Activated B cell treated with CpG ODN at 0.5 μM for 24 hours (primary cell): ENCODE measurements around the gene ZNF101. TPM values are rescaled to one million over a fixed set of nuclear protein-coding genes. Genes with fewer than 3 reads are reported as not detected.

Experiments
- ATAC-seq: fragments of 200-7000 bp; cut with Tn5 transposase; one replicate; pipeline ENCODE4 v1.10.0; 2021; ENCODE audit warnings: low read depth, mild to moderate bottlenecking, moderate library complexity
- CTCF ChIA-PET: fragments of 350-600 bp; sonication (Branson Sonifier 250); formaldehyde crosslinking; loops from one replicate; lab custom pipeline; 2021; ENCODE audit warnings: antibody characterized with exemption; lab: Charles Lee
- POLR2A ChIA-PET: fragments of 350-600 bp; sonication (Branson Sonifier 250); formaldehyde crosslinking; loops from one replicate; lab custom pipeline; 2021; ENCODE audit warnings: antibody characterized with exemption; lab: Charles Lee
- DNase-seq: peaks from one replicate; pipeline ENCODE4 v3.0.0; 2022
- H3K27ac Mint-ChIP-seq: one replicate; pipeline ENCODE4 v1.8.0; 2020; ENCODE audit warnings: mixed read lengths
- H3K27me3 Mint-ChIP-seq: one replicate; pipeline ENCODE4 v1.8.0; 2021; ENCODE audit warnings: mixed read lengths
- H3K36me3 Mint-ChIP-seq: one replicate; pipeline ENCODE4 v1.8.0; 2021; ENCODE audit warnings: low read depth, mixed read lengths
- H3K4me1 Mint-ChIP-seq: one replicate; pipeline ENCODE4 v1.8.0; 2021; ENCODE audit warnings: mixed read lengths
- H3K4me3 Mint-ChIP-seq: one replicate; pipeline ENCODE4 v1.8.0; 2020; ENCODE audit warnings: mild to moderate bottlenecking, mixed read lengths
- H3K9me3 Mint-ChIP-seq: one replicate; pipeline ENCODE4 v1.8.0; 2020; ENCODE audit warnings: mixed read lengths
- intact Hi-C: fragments of 100-400 bp; cut with micrococcal nuclease; formaldehyde crosslinking; loops from one replicate; pipeline ENCODE4 v1.15.1; 2024
- total RNA-seq: library from RNA; stranded (reverse); gene quantifications from 2 replicates; pipeline ENCODE4 v1.2.3, GENCODE V29; 2022
- TF ChIP-seq, protein P1 (sequence below): fragments of 200-600 bp; IDR thresholded peaks from one replicate; pipeline ENCODE4 v1.8.0; 2022; ENCODE audit warnings: antibody characterized with exemption, mild to moderate bottlenecking

Gene ZNF101
- total RNA-seq, 1 donor from 2014 or later, result 52.6 TPM

DNA sequence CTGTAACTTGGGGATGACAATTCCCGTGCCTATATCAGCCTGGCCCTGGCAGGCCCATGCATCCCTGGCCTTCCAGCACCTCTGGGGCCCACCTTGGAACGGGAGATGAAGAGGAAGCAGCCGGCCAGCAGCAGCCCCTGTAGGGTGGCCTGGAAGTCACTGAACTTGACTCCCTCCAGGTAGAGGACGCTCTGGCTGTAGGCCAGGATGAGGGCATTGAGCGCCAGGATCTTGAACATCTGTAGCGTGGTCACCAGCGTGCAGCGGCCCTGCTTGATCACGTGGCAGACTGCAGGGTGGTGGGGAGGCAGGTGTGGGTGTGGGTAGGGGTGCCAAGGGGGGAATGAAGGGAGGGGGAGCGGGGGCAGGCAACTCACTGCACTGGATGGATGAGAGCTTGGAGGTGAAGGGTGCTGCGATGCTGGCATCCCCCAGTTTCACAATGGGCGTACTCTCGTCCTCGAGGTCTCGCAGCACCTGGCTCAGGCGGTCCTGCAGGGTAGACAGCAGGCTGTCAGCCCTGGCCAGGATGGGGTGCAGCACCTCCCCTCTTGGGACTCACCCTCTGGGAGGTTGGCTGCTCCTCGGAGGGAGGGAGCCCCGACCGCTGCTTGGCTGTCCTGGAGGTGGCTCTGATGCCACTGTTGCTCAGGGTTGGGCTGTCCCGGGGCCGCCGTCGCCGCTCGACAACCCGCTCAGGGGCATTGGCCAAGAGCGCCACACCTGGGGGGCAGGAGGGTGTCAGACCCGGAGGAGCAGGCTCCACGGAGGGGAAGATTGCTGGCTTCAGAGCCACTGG, 21.4 kb upstream of the ZNF101 start:
- POLR2A ChIA-PET, result no interaction called here
- no peak overlapping the region for H3K4me3 Mint-ChIP-seq
- TF ChIP-seq, protein P1, sequence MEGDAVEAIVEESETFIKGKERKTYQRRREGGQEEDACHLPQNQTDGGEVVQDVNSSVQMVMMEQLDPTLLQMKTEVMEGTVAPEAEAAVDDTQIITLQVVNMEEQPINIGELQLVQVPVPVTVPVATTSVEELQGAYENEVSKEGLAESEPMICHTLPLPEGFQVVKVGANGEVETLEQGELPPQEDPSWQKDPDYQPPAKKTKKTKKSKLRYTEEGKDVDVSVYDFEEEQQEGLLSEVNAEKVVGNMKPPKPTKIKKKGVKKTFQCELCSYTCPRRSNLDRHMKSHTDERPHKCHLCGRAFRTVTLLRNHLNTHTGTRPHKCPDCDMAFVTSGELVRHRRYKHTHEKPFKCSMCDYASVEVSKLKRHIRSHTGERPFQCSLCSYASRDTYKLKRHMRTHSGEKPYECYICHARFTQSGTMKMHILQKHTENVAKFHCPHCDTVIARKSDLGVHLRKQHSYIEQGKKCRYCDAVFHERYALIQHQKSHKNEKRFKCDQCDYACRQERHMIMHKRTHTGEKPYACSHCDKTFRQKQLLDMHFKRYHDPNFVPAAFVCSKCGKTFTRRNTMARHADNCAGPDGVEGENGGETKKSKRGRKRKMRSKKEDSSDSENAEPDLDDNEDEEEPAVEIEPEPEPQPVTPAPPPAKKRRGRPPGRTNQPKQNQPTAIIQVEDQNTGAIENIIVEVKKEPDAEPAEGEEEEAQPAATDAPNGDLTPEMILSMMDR, result no peak
- DNase-seq (no peak), ATAC-seq (no peak)
- H3K27me3 Mint-ChIP-seq, result no peaks in the 10 kb centered on the region
- CTCF ChIA-PET, result interaction anchor here (1.4 kb wide), 1 partner anchor 115 kb away, joined by 5 read pairs; no protein-coding TSS in a partner anchor
- H3K9me3 Mint-ChIP-seq, result no peaks in the 10 kb centered on the region
- H3K27ac Mint-ChIP-seq, result no peak overlapping the region
- peaks cover 14% of the 10 kb centered on the region for H3K4me1 Mint-ChIP-seq
- intact Hi-C loops, result no loop called here
- peaks cover 88% of the 10 kb centered on the region for H3K36me3 Mint-ChIP-seq

DNA sequence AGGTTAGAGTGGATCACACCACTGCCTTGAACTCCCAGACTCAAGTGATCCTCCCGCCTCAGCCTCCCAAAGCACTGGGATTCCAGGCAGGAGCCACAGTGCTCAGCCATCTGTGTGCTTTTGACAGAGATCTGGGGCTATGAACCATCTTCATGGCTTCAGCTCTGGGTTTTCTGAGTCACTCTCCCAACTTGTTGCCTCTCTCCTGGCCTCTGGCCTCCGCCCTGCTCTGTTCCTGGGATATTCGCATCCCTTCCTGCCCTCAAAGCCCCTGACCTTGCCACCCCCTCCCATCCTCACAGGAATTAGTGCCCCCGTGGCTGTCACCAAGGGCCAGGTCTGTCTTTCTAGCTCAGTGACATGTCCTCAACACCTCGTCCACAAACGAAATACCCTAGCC, 19.5 kb upstream of the ZNF101 start:
- no peak overlapping the region for H3K4me3 Mint-ChIP-seq
- ChIA-PET POLR2A (interaction anchor here (0.6 kb wide), 1 partner anchor 15 kb away, joined by 3 read pairs; no protein-coding TSS in a partner anchor), CTCF (interaction anchor here (1.9 kb wide), 1 partner anchor 117 kb away, joined by 10 read pairs; no protein-coding TSS in a partner anchor)
- H3K9me3 Mint-ChIP-seq, result no peaks in the 10 kb centered on the region
- H3K27me3 Mint-ChIP-seq, result no peaks in the 10 kb centered on the region
- no peaks in the 10 kb centered on the region for H3K4me1 Mint-ChIP-seq
- DNase-seq (no peak), ATAC-seq (no peak)
- intact Hi-C loops, result no loop called here
- TF ChIP-seq, protein P1, result no peak
- no peak overlapping the region for H3K27ac Mint-ChIP-seq
- H3K36me3 Mint-ChIP-seq, result peaks cover 86% of the 10 kb centered on the region

DNA sequence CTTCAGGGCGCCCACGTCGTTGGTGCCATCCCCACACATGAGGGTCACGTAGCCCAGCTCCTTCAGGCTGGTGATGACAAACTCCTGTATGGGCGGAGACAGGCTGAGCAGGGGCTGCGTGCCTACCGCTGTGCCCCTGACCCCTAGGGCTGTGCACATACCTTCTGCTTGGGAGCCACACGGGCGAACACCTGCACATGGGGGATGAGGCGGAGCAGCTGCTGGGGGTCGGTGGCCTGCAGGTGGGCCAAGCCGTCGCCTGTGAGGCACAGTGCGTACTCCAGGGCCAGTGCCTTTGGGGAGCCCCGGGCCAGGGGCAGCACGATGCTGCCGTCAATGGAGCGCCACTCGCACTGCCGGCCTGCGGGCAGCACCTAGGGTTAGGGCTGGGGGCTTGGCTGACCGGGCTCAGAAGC, 19.1 kb upstream of the ZNF101 start:
- POLR2A ChIA-PET, result interaction anchor here (0.6 kb wide), 1 partner anchor 14 kb away, joined by 3 read pairs; no protein-coding TSS in a partner anchor
- Mint-ChIP-seq H3K9me3 (no peaks in the 10 kb centered on the region), H3K36me3 (peaks cover 87% of the 10 kb centered on the region), H3K27me3 (no peaks in the 10 kb centered on the region), H3K4me1 (no peaks in the 10 kb centered on the region), H3K4me3 (no peak overlapping the region), H3K27ac (no peak overlapping the region)
- CTCF ChIA-PET, result interaction anchor here (1.9 kb wide), 1 partner anchor 117 kb away, joined by 10 read pairs; no protein-coding TSS in a partner anchor
- TF ChIP-seq, protein P1, result no peak
- ATAC-seq (no peak), DNase-seq (no peak)
- intact Hi-C loops, result no loop called here

DNA sequence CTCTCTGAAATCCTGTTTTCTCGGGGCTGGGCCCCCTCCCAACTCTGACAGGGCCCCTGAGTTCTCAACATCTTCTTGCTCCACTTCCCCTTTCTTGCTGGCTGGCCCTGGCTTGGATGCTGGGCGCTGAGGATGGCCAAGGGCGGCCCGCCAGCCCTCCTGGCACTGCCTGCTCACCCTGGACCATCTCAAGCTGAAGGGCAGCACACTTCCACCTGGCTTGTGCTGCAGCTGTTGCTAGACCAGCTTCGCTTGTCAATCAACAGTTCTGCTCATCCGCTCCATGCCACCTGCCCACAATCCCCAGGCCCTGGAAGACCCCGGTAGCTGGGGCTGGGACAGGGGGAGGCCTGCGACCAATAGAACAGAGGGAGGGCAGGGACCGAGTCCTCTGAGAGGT, 18.3 kb upstream of the ZNF101 start:
- ChIA-PET CTCF (interaction anchor here (1.9 kb wide), 1 partner anchor 118 kb away, joined by 10 read pairs; no protein-coding TSS in a partner anchor), POLR2A (interaction anchor here (0.7 to 1.7 kb wide), 2 partner anchors 12 to 19 kb away, joined by 3 to 6 read pairs; no protein-coding TSS in a partner anchor)
- TF ChIP-seq, protein P1, result no peak
- intact Hi-C loops, result no loop called here
- Mint-ChIP-seq H3K27ac (no peak overlapping the region), H3K27me3 (no peaks in the 10 kb centered on the region), H3K9me3 (no peaks in the 10 kb centered on the region), H3K4me1 (no peaks in the 10 kb centered on the region), H3K36me3 (peaks cover 89% of the 10 kb centered on the region), H3K4me3 (no peak overlapping the region)
- DNase-seq, result no peak
- ATAC-seq, result no peak

DNA sequence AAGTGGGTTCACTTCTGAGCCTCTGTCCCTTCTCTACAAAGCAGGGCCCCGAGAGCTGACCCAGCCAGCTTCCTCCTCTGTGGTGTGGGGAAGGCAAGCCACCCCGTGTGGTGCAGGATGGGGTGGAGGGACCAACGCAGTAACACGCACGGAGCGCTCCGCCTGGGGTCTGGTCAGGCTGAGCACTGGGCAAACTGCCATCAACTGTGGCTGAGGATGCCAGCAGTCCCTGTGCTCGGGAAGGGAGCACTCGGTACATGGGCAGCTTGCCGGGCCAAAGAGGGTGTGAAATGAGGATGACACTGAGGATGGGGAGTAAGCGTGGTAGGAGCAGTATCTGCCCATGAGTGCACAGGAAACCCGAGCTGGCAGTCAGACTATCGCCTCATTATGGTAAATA, 17.6 kb upstream of the ZNF101 start:
- Mint-ChIP-seq H3K4me1 (no peaks in the 10 kb centered on the region), H3K36me3 (peaks cover 88% of the 10 kb centered on the region), H3K9me3 (no peaks in the 10 kb centered on the region), H3K4me3 (no peak overlapping the region), H3K27me3 (no peaks in the 10 kb centered on the region), H3K27ac (no peak overlapping the region)
- POLR2A ChIA-PET, result interaction anchor here (0.7 to 1.7 kb wide), 2 partner anchors 11 to 18 kb away, joined by 3 to 6 read pairs; no protein-coding TSS in a partner anchor
- CTCF ChIA-PET, result interaction anchor here (1.9 kb wide), 1 partner anchor 119 kb away, joined by 10 read pairs; no protein-coding TSS in a partner anchor
- intact Hi-C loops, result no loop called here
- DNase-seq, result no peak
- TF ChIP-seq, protein P1, result no peak
- ATAC-seq, result no peak
